K562 (cell line): ENCODE data around the gene B9D2. TPM values are rescaled to one million over a fixed set of nuclear protein-coding genes. Genes with fewer than 3 reads are reported as not detected.

Experiments used
- ATAC-seq: fragments of 200-7000 bp; cut with Tn5 transposase; 3 replicates; pipeline ENCODE4 v1.9.1; 2020; ENCODE audit warnings: moderate library complexity
- BruUV-seq: library from RNA; stranded (reverse); fragments of 400-500 nt; replicated peaks from 2 replicates; lab custom pipeline; 2021; lab: Mats Ljungman, UMichigan
- CTCF ChIA-PET: fragments of 300-600 bp; formaldehyde crosslinking; extraction: SDS; loops from one replicate; lab custom pipeline; 2021; ENCODE audit warnings: low intra/inter-chr PET ratio; lab: Yijun Ruan, JAX
- POLR2A ChIA-PET: fragments of 300-600, 350-650 bp; sonication (Branson Sonifier 250); formaldehyde crosslinking; extraction: SDS; loops from one replicate; lab custom pipeline; 2021; ENCODE audit warnings: antibody characterized with exemption, inconsistent platforms; lab: Yijun Ruan, JAX
- DNase-seq, 4 experiments: peaks; one replicate each; pipeline versions ENCODE4 v3.0.0 to v3.0.0-alpha.2; 2011 to 2018; ENCODE audit warnings: low spot score in 3 of 4, mixed read lengths in 3 of 4; ENCODE audit errors: extremely low read depth in 1 of 4
- FAIRE-seq: peaks from 2 replicates; lab custom pipeline; 2011; peaks lifted over from hg19 to GRCh38; lab: Jason Lieb, UNC
- H2AFZ ChIP-seq: 2 replicates; pipeline ENCODE4 v1.6.0; 2011; ENCODE audit warnings: low read depth, low read length, control low read depth, inconsistent platforms
- H3K27ac ChIP-seq: fragments of 200-600 bp; 3 replicates; pipeline ENCODE4 v1.8.0; 2011; ENCODE audit warnings: low read depth, mild to moderate bottlenecking, control low read depth, inconsistent platforms, low read length, moderate library complexity, mixed read lengths; ENCODE audit errors: extremely low read depth
- H3K27me3 ChIP-seq, 2 experiments: fragments of 300-600 bp in 1 of 2; 2 replicates in 1 of 2; 3 replicates in 1 of 2; pipeline versions ENCODE4 v1.6.0 to v1.8.0; 2011; ENCODE audit warnings: inconsistent platforms in 2 of 2, low read length in 2 of 2, mild to moderate bottlenecking in 1 of 2, mixed read lengths in 1 of 2, moderate library complexity in 1 of 2; ENCODE audit not compliant: control insufficient read depth in 2 of 2, insufficient read depth in 2 of 2
- H3K36me3 ChIP-seq: fragments of 300-600 bp; 3 replicates; pipeline ENCODE4 v1.8.0; 2011; ENCODE audit warnings: mild to moderate bottlenecking, low read length, inconsistent platforms; ENCODE audit not compliant: control insufficient read depth, insufficient read depth
- H3K4me1 ChIP-seq, 2 experiments: fragments of 200-600 bp in 1 of 2; replicated peaks in 1 of 2; 2 replicates in 1 of 2; 3 replicates in 1 of 2; pipeline versions ENCODE4 v1.5.1 to v1.8.0; 2011; ENCODE audit warnings: inconsistent platforms in 2 of 2, low read length in 2 of 2, mild to moderate bottlenecking in 1 of 2, mixed read lengths in 1 of 2, moderate library complexity in 1 of 2; ENCODE audit not compliant: control insufficient read depth in 2 of 2, insufficient read depth in 2 of 2
- H3K4me2 ChIP-seq: 2 replicates; pipeline ENCODE4 v1.6.1; 2011; ENCODE audit warnings: low read length, control low read depth, inconsistent platforms, mixed read lengths; ENCODE audit not compliant: insufficient read depth
- H3K4me3 ChIP-seq: fragments of 200-600 bp; sonication (generic), shearing (Covaris generic); 2 replicates; pipeline ENCODE4 v1.5.1; 2016; ENCODE audit warnings: control low read depth, inconsistent platforms
- H3K79me2 ChIP-seq: fragments of 200-600 bp; 3 replicates; pipeline ENCODE4 v1.8.0; 2011; ENCODE audit warnings: low read length, inconsistent platforms; ENCODE audit not compliant: control insufficient read depth, insufficient read depth
- H3K9ac ChIP-seq, 2 experiments: 2 replicates each; pipeline versions ENCODE4 v1.6.0 to v1.6.1; 2011; ENCODE audit warnings: low read depth in 2 of 2, low read length in 2 of 2, control low read depth in 1 of 2, inconsistent platforms in 1 of 2, mild to moderate bottlenecking in 1 of 2, mixed read lengths in 1 of 2; ENCODE audit not compliant: insufficient read depth in 1 of 2
- H3K9me1 ChIP-seq: one replicate; pipeline ENCODE4 v1.6.0; 2011; ENCODE audit warnings: inconsistent platforms, mild to moderate bottlenecking, low read length, moderate library complexity; ENCODE audit not compliant: control insufficient read depth, insufficient read depth
- H3K9me3 ChIP-seq: replicated peaks from 2 replicates; pipeline ENCODE4 v1.5.1; 2011; ENCODE audit warnings: low read depth, low read length, inconsistent platforms; ENCODE audit not compliant: control insufficient read depth, insufficient read depth
- H4K20me1 ChIP-seq: replicated peaks from 2 replicates; pipeline ENCODE4 v1.6.1; 2011; ENCODE audit warnings: low read length, inconsistent platforms, mixed read lengths; ENCODE audit not compliant: control insufficient read depth, insufficient read depth
- ARID1B ChIP-seq: fragments of 450-650 bp; IDR thresholded peaks from 2 replicates; pipeline ENCODE4 v1.6.1; 2016; ENCODE audit warnings: antibody characterized with exemption, mild to moderate bottlenecking, inconsistent platforms
- BRD9 ChIP-seq: fragments of 450-650 bp; IDR thresholded peaks from 2 replicates; pipeline ENCODE4 v1.6.1; 2018; ENCODE audit warnings: low read depth; ENCODE audit not compliant: partially characterized antibody
- CHCHD3 ChIP-seq: fragments of 250-450 bp; sonication (Bioruptor Pico); IDR thresholded peaks from 2 replicates; pipeline ENCODE4 v2.1.2; 2022; ENCODE audit warnings: mild to moderate bottlenecking
- CTCF ChIP-seq, 3 experiments: IDR thresholded peaks in 2 of 3; conservative IDR thresholded peaks in 1 of 3; 2 replicates each; pipeline ENCODE4 v1.5.1; 2011 to 2012; ENCODE audit warnings: low read length in 3 of 3, mild to moderate bottlenecking in 3 of 3, control low read depth in 2 of 3, improper control_type of control experiment in 1 of 3, inconsistent platforms in 1 of 3, low read depth in 1 of 3, mixed read lengths in 1 of 3, moderate library complexity in 1 of 3; ENCODE audit not compliant: insufficient read depth in 2 of 3
- GMEB1 ChIP-seq: fragments of 250-450 bp; sonication (Bioruptor Pico); IDR thresholded peaks from 2 replicates; pipeline ENCODE4 v1.4.0; 2020; ENCODE audit warnings: mild to moderate bottlenecking
- PHF21A ChIP-seq: fragments of 450-650 bp; IDR thresholded peaks from 2 replicates; pipeline ENCODE4 v1.6.1; 2017; ENCODE audit warnings: low read depth, borderline replicate concordance
- PHTF2 ChIP-seq: fragments of 250-450 bp; sonication (Bioruptor Pico); IDR thresholded peaks from 2 replicates; pipeline ENCODE4 v1.5.0; 2021; ENCODE audit warnings: mild to moderate bottlenecking
- PML ChIP-seq: IDR thresholded peaks from 2 replicates; pipeline ENCODE4 v1.6.1; 2012; ENCODE audit warnings: low read length, inconsistent platforms
- POLR2AphosphoS2 ChIP-seq: IDR thresholded peaks from 2 replicates; pipeline ENCODE4 v1.6.1; 2012; ENCODE audit warnings: low read length, improper control_type of control experiment
- POLR2H ChIP-seq: IDR thresholded peaks from 2 replicates; pipeline ENCODE4 v1.6.1; 2016; ENCODE audit warnings: missing genetic modification characterization, low read depth, mild to moderate bottlenecking, control low read depth, missing compliant biosample characterization, moderate library complexity
- SAFB ChIP-seq: fragments of 200-400 bp; formaldehyde crosslinking; IDR thresholded peaks from 2 replicates; pipeline ENCODE4 v1.6.1; 2017; ENCODE audit warnings: low read depth, low read length, borderline replicate concordance
- SETDB1 ChIP-seq: IDR thresholded peaks from one replicate; pipeline ENCODE4 v1.6.1; 2012; ENCODE audit warnings: low read length, control low read depth, inconsistent platforms
- TRIM28 ChIP-seq: fragments of 450-650 bp; IDR thresholded peaks from 2 replicates; pipeline ENCODE4 v1.6.1; 2017
- ZNF239 ChIP-seq: fragments of 250-450 bp; sonication (Bioruptor Pico); IDR thresholded peaks from 2 replicates; pipeline ENCODE4 v1.4.0; 2020; ENCODE audit warnings: mild to moderate bottlenecking
- WGBS: fragments of 100-300 bp; shearing (Covaris generic); methylation state at CpG from one replicate; pipeline ENCODE4 v1.1.6; 2016; ENCODE audit warnings: low coverage, mixed read lengths; ENCODE audit not compliant: insufficient coverage; ENCODE audit errors: missing lambda C conversion rate; 5-methylcytosine and 5-hydroxymethylcytosine counted together
- in situ Hi-C: fragments of 300-500 bp; cut with MboI; formaldehyde crosslinking; loops from 4 replicates; pipeline ENCODE4 v1.15.0; 2018; ENCODE audit warnings: inconsistent platforms, mixed read lengths
- intact Hi-C: fragments of 100-400 bp; cut with micrococcal nuclease; formaldehyde crosslinking; loops from 2 replicates; pipeline ENCODE4 v1.14.2; 2022
- polyA plus RNA-seq, 8 experiments: library from polyadenylated mRNA; depleted of rRNA in 4 of 8; stranded (reverse) in 5 of 8; unstranded in 3 of 8; fragments of >200 nt; fragmentation: Nextera tagmentation in 2 of 8; fragmentation: Illumina TruSeq in 1 of 8; extraction: Ambion mirVana in 2 of 8; extraction: Trizol in 1 of 8; gene quantifications; 2 replicates each; pipeline versions ENCODE4 v1.2.1 to v1.2.3, GENCODE V29; 2011 to 2014; ENCODE audit warnings: inconsistent platforms in 1 of 8, missing spikeins in 1 of 8
- total RNA-seq, 7 experiments: library from RNA; depleted of rRNA in 6 of 7; stranded (reverse); fragments of >200 nt in 6 of 7; fragmentation: Illumina TruSeq in 2 of 7; extraction: Trizol in 2 of 7; gene quantifications; 2 replicates each; pipeline versions ENCODE4 v1.2.1 to v1.2.3, GENCODE V29; 2011 to 2021; ENCODE audit warnings: low replicate concordance in 1 of 7

The B9D2 gene
- total and polyA plus RNA-seq, 9 of the 15 experiments (the other 6 are each of a cell fraction or from before 2014, with no cell fraction given) = 0.83 to 6.9 (median 2.8) TPM

- FAIRE-seq (no peak), DNase-seq (peak in 1 of 4 experiments; percentile 40), ATAC-seq (peak; percentile 77)
- Histone ChIP-seq H3K4me1 (peaks cover 7 to 12% of the 10 kb centered on the region in 2 experiments; a peak in 4 of 5 replicates), H4K20me1 (no peaks in the 10 kb centered on the region), H3K9me1 (no peaks in the 10 kb centered on the region), H3K27me3 (no peaks in the 10 kb centered on the region), H3K9ac (no peak overlapping the region), H3K27ac (no peak overlapping the region), H3K4me2 (no peak overlapping the region), H3K79me2 (no peaks in the 10 kb centered on the region), H3K36me3 (peaks cover 9% of the 10 kb centered on the region; the same call in 1 of the 3 replicates), H3K4me3 (no peak overlapping the region), H2AFZ (no peak overlapping the region), H3K9me3 (no peaks in the 10 kb centered on the region)
- BruUV-seq = no TSS peak
- TF ChIP-seq CTCF (IDR thresholded peaks at IDR 0.05 in 2 of 3, conservative IDR thresholded peaks at IDR 0.05 in 1 of 3; ENCODE audit: insufficient read depth in 2 of 3, low read depth in 1 of 3, low read length in 3 of 3) (peak; percentile 23 to 41 (median 38); a peak in 4 of 6 replicates), SAFB (no peak)
- POLR2A ChIA-PET = interaction anchor here (0.6 to 2.4 kb wide), 8 partner anchors 8 to 765 kb away, joined by 3 to 12 read pairs (median 4); partner anchors contain the start of genes B3GNT8 and BCKDHA
- in situ Hi-C loops = no loop called here
- intact Hi-C loops = no loop called here
- WGBS = 30% methylated on average over 4 of the region's 4 CpGs
- CTCF ChIA-PET = no interaction called here
Measured at GRCh38 chr19:41408256-41408655, 44.3 kb upstream of the B9D2 start.

- no TSS peak for BruUV-seq
- Histone ChIP-seq H3K27me3 (no peaks in the 10 kb centered on the region), H4K20me1 (no peaks in the 10 kb centered on the region), H3K9ac (no peak overlapping the region; a peak in 1 of 4 replicates), H3K36me3 (peaks cover 8% of the 10 kb centered on the region; the same call in 1 of the 3 replicates), H3K27ac (no peak overlapping the region), H3K4me1 (peaks cover 7 to 12% of the 10 kb centered on the region in 2 experiments; a peak in 4 of 5 replicates), H3K4me3 (no peak overlapping the region), H3K9me3 (no peaks in the 10 kb centered on the region), H3K4me2 (no peak overlapping the region), H3K9me1 (no peaks in the 10 kb centered on the region), H2AFZ (no peak overlapping the region), H3K79me2 (no peaks in the 10 kb centered on the region)
- intact Hi-C loops (no loop called here), in situ Hi-C loops (no loop called here)
- CTCF ChIA-PET = no interaction called here
- DNase-seq (no peak), FAIRE-seq (peak; percentile 48), ATAC-seq (no peak)
- WGBS = 46% methylated on average over 3 of the region's 4 CpGs
- POLR2A ChIA-PET = interaction anchor here (1.0 to 2.4 kb wide), 6 partner anchors 9 to 33 kb away, joined by 3 to 12 read pairs (median 6); partner anchors contain the start of genes B3GNT8 and BCKDHA
- no peak for TF ChIP-seq CHCHD3 (CRISPR knock-in tag)
- TF ChIP-seq PHF21A = no peak
- TF ChIP-seq PHTF2 (CRISPR knock-in tag) = no peak
- no peak for TF ChIP-seq GMEB1 (CRISPR knock-in tag)
- TF ChIP-seq PML = no peak
- TF ChIP-seq SETDB1 = no peak
- TF ChIP-seq BRD9 = no peak
- no peak for TF ChIP-seq ARID1B
- TF ChIP-seq POLR2AphosphoS2 = no peak
- no peak for TF ChIP-seq ZNF239 (CRISPR knock-in tag)
- no peak for TF ChIP-seq POLR2H
- no peak for TF ChIP-seq TRIM28
Measured at GRCh38 chr19:41407271-41407670, 43.3 kb upstream of the B9D2 start.
